NCI-H345 treated with DMSO at 0.1 percent for 48 hours (cell line): ENCODE measurements around the gene LAMA2.
"Not testable (repeated sequence)": the region's sequence is repeated elsewhere in the genome, so short reads cannot be mapped to it uniquely, and the experiment has no call there.

Source experiments
- DNase-seq: peaks from one replicate; lab custom pipeline; 2025; ENCODE audit not compliant: unreplicated experiment; lab: John Stamatoyannopoulos, UW

Gene LAMA2

GRCh38 chr6:129114636-129115391, 231.9 kb downstream of the LAMA2 start:
- no peak for DNase-seq

DNA sequence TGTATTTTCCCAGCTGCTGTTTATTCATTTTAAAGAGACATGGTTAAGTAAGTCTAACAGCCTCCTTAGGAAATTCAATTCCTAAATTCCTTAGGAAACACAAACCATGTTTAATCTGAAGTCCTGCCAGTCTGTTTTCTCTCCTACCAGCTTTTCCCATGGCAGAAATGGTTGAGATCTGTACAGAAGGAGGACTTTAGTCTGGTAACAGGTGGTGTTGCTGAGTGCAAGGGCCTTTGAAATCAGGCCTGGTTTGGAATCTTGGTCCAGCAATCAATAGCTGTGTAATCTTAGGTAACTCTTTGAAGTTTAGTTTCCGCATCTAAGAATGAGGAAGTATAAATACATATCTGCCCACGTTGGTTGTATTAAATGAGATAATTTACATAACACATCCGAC, 232.5 kb downstream of the LAMA2 start:
- DNase-seq = no peak

GRCh38 chr6:129117355-129117754, 234.4 kb downstream of the LAMA2 start:
- no peak for DNase-seq

GRCh38 chr6:129120856-129121638, 238.1 kb downstream of the LAMA2 start:
- DNase-seq = no peak

GRCh38 chr6:129124347-129124746, 241.4 kb downstream of the LAMA2 start:
- no peak for DNase-seq

DNA sequence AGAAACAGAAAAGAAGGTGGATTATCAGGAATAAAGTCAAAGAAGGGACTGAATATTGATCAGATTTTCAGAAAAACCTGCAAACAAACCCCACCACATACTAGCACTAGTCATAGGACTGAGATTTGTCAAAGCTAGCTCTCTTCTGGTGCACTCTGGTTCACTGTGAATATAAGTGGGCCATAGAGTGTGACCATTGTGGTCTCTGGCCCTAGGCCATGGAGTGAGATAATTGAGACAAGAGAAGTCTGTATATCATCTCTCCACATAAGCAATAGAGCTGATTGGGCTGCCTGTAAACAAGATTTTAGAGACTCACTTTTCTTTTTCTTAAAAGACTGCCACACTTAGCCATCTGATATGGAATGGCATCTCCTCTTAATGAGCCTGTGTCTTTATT, 247.2 kb downstream of the LAMA2 start:
- DNase-seq = no peak

GRCh38 chr6:129130959-129131681, 248.2 kb downstream of the LAMA2 start:
- DNase-seq = no peak

DNA sequence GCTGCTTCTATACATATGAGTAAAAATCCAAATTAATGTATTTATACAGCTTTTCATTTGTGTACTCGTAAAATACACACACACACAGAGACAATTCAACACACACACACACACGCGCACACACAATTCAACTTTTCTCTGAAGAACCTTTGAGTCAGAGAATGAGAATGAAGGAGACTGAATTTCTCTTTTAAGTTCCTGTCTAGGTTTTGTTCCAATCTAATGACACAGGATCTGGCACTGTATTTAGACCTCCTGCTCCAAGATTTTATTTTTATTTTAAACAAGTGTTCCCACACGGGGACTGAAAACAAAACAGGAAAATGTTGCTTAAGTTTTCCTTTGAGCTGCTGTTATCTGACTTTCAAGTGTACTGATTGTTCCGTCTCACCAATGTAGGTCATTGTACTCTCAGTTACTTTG, 250.8 kb downstream of the LAMA2 start:
- no peak for DNase-seq

- DNase-seq = no peak
Measured at GRCh38 chr6:129134535-129134934, 251.6 kb downstream of the LAMA2 start.

DNA sequence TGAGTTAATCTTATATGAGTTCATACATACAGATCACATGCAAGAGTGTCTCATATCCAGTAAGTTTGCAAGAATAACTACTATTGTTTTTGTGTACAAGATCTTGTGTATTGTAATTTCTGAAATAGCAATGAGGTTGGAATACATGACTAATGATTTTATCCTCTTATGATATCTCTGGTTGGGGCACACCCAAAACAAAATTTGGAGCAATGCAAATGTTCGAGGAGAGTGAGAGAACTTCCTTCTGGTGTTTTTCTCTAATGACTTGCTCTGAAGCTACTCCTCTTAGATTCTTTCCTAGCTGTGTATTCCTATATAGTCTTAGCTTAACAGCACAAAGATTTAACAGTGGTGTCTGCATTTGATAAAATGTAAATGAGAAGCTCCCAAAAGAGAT, 252.5 kb downstream of the LAMA2 start:
- no peak for DNase-seq

- no peak for DNase-seq
Measured at GRCh38 chr6:129136751-129137150, 253.8 kb downstream of the LAMA2 start.

DNA sequence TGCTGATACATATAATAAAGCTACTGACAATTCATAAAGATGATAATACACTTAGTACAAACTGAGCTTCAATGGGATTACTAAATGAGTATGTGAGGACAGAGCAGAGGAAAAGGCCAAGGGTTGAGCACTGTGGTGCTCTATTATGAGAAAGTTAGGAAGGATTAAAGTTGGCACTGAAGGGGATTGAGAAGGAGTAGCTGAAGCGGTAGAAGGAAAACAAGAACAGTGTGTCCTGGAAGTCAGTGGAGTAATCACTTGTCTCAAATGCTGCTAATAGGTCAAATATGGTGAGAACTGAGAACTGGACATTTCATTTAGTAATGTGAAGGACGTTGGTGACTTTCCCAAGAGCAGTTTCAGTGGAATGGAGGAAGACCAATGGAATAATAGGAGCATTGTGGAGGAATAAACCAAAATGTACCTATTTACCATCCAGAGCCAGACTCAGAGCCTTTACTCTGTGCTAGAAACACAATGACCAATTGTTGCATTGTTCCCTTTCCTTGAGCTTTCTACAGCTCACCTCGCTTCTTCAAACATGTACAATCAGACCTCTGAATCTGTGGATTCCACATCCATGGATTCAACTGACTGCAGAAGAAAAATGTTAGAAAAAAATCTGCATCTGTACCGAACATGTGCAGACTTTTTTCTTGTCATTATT, 255.9 kb downstream of the LAMA2 start:
- no peak for DNase-seq

- DNase-seq = no peak
Measured at GRCh38 chr6:129140526-129140925, 257.6 kb downstream of the LAMA2 start.

DNA sequence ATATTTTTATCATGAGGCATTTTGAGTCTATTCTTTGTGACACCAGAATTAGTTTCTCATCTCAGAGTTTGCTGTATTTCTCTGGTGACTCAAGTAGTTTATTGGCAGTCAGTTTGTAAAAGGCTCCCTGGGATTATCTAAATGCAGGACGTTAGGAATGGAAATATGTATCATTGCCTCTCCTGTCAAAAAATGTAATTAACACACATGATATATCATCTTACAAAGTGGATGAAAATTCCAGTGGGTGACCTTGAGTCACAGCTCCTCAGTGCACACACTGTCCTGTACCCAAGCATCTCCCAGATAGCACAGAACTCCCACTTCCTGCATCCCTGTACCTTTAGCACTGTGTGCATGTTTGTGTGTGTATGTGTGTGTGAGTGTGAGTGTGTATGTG, 258.6 kb downstream of the LAMA2 start:
- no peak for DNase-seq

GRCh38 chr6:129146902-129147301, 264.0 kb downstream of the LAMA2 start:
- no peak for DNase-seq

DNA sequence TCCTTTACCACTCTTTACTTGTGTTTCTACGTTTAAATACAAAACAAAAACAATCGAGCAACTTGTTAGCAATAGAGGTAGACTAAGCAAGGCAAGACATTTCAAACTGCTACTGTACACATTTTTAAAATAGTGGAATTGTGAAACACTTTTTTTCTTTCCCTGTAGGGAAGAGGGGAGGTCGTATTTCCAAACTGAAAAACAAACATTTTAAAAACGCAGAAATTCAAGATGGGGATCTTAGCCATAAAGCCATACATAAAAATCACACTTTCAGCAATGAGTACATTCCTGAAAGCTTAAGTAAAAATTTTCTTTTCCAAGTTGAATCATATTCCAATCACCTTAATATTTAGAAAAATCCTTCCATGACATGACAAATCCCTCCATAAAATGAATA, 267.6 kb downstream of the LAMA2 start:
- DNase-seq = no peak

- no peak for DNase-seq
Measured at GRCh38 chr6:129153257-129153656, 270.3 kb downstream of the LAMA2 start.

DNA sequence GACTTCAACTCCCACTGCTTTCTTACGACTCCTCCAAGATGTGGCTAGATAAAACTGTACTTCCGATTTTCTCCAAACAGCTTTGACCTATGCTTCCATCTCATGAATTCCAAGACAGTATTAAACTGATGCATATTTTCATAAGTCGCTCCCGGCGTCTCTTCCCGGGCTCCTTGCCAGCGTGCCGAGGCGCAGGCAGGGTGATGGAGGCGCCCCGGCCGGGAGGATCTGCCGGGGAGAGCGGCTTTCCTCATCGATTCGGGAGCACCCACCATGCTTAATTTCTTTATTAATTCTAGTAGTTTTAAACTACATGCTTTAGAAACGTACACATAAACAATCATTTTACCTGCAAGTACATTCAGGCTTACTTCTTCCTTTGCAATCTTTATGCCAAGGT, 276.3 kb downstream of the LAMA2 start:
- not testable (repeated sequence) for DNase-seq

- no peak for DNase-seq
Measured at GRCh38 chr6:129162605-129163004, 279.7 kb downstream of the LAMA2 start.

- DNase-seq = no peak
Measured at GRCh38 chr6:129163551-129163950, 280.6 kb downstream of the LAMA2 start.

DNA sequence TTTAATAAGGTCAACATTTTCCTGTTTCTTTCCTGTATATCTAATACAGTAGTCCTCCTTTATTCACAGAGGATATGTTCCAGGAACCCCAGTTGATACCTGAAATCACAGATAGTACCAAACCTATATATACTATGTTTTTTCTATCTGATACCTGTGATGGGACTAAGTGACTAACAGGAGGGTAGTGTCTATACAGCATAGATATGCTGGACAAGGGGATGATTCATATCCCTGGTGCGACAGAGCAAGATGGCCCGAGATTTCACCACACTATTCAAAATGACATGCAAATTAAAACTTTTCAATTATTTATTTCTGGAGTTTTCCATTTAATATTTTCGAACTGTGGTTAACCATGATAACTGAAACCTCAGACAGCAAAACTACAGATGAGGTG, 281.1 kb downstream of the LAMA2 start:
- DNase-seq = no peak
